ENCODE data around the gene NFIC. TPM values are rescaled to one million over a fixed set of nuclear protein-coding genes. Genes with fewer than 3 reads are reported as not detected.

The NFIC gene
- total and polyA plus RNA-seq, 2 donors from 2014 or later, result 20.3 to 173 TPM

DNA sequence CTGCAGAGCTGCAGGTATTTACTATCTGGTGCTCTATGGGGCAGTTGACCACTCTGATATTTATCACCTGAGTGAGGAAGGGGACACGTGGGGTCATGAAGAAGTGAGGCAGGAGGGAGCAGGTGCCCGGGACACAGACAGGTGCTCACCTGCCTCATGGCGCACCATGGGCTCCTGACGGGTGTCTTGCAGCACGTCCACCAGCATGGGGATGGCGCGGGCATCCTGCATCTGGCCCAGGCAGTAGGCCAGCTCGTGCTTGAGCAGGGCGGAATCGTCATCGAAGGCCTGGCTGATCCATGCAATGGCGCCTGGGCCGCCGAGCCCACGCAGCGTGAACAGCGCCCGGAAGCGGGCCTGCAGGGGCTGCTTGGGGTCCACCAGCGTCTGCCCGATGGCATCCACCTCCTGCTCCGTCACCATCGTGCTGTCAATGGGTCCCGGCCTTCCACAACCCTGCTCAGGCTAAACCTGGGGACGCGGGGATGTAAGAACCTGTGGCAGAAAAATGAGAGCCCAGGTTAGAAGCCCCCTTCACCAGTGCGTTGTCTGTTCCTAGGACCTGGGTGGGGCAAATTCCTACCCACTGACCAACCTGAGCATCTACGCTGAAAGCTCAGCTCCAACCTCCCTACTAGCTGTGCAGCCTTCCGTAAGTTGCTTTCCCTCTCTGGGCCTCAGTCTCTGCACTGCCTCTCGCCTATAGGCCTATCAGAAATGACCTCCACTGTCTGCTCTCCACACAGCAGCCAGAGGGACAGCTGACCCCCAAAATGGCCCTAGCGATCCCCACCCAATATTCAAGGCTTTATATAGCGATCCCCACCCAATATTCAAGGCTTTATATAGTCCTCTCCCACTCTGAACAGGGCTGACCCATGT is 130.2 kb downstream of the NFIC start:
- DNase-seq (no peak), FAIRE-seq (no peak)
- no peak overlapping the region for H3K27ac ChIP-seq (ENCODE audit: low read depth in 2 of 2, low read length in 2 of 2)
- H3K9me3 ChIP-seq (ENCODE audit: control insufficient read depth in 2 of 3, insufficient read depth in 1 of 3, low read length in 3 of 3), result no peaks in the 10 kb centered on the region
- no peak overlapping the region for H3K4me3 ChIP-seq (ENCODE audit: low read length in 3 of 3)
- peaks cover 0 to 15% (median 4%) of the 10 kb centered on the region in 3 donors for H3K4me1 ChIP-seq (ENCODE audit: control insufficient read depth in 2 of 3, insufficient read depth in 2 of 3, low read depth in 1 of 3, low read length in 3 of 3)
- no peak for TF ChIP-seq CTCF (IDR thresholded peaks at IDR 0.05; ENCODE audit: borderline replicate concordance, extremely low read depth, insufficient read depth)
- intact Hi-C loops (cut with DNase I), result no loop called here
- peaks cover 2 to 14% (median 3%) of the 10 kb centered on the region in 3 donors for H3K36me3 ChIP-seq (ENCODE audit: control insufficient read depth in 2 of 3, insufficient read depth in 3 of 3, low read length in 3 of 3)
- no peak overlapping the region for H3K9ac ChIP-seq (ENCODE audit: low read length in 3 of 3)
- no peaks in the 10 kb centered on the region for H3K27me3 ChIP-seq (ENCODE audit: control insufficient read depth, insufficient read depth, low read length)

- no peak for TF ChIP-seq CTCF (IDR thresholded peaks at IDR 0.05; ENCODE audit: borderline replicate concordance, extremely low read depth, insufficient read depth)
- Histone ChIP-seq H3K9ac (ENCODE audit: low read length in 3 of 3) (no peak overlapping the region), H3K4me3 (ENCODE audit: low read length in 3 of 3) (no peak overlapping the region), H3K4me1 (ENCODE audit: control insufficient read depth in 2 of 3, insufficient read depth in 2 of 3, low read depth in 1 of 3, low read length in 3 of 3) (peaks cover 0 to 15% (median 4%) of the 10 kb centered on the region in 3 donors), H3K36me3 (ENCODE audit: control insufficient read depth in 2 of 3, insufficient read depth in 3 of 3, low read length in 3 of 3) (peaks cover 2 to 10% (median 3%) of the 10 kb centered on the region in 3 donors), H3K9me3 (ENCODE audit: control insufficient read depth in 2 of 3, insufficient read depth in 1 of 3, low read length in 3 of 3) (no peaks in the 10 kb centered on the region), H3K27ac (ENCODE audit: low read depth in 2 of 2, low read length in 2 of 2) (no peak overlapping the region), H3K27me3 (ENCODE audit: control insufficient read depth, insufficient read depth, low read length) (no peaks in the 10 kb centered on the region)
- DNase-seq (no peak), FAIRE-seq (no peak)
- intact Hi-C loops (cut with DNase I), result no loop called here
Observed at GRCh38 chr19:3497757-3498520, 131.6 kb downstream of the NFIC start.

GRCh38 chr19:3499738-3500428 is 133.5 kb downstream of the NFIC start:
- FAIRE-seq (no peak), DNase-seq (no peak)
- peak overlapping the region; percentile 84 to 96 (median 94) for H3K4me3 ChIP-seq (ENCODE audit: low read length in 3 of 3)
- H3K27me3 ChIP-seq (ENCODE audit: control insufficient read depth, insufficient read depth, low read length), result no peaks in the 10 kb centered on the region
- intact Hi-C loops (cut with DNase I), result no loop called here
- no peak for TF ChIP-seq CTCF (IDR thresholded peaks at IDR 0.05; ENCODE audit: borderline replicate concordance, extremely low read depth, insufficient read depth)
- no peaks in the 10 kb centered on the region for H3K9me3 ChIP-seq (ENCODE audit: control insufficient read depth in 2 of 3, insufficient read depth in 1 of 3, low read length in 3 of 3)
- peak overlapping the region; percentile 66 to 92 (median 89) for H3K9ac ChIP-seq (ENCODE audit: low read length in 3 of 3)
- peaks cover 2 to 7% (median 3%) of the 10 kb centered on the region in 3 donors for H3K36me3 ChIP-seq (ENCODE audit: control insufficient read depth in 2 of 3, insufficient read depth in 3 of 3, low read length in 3 of 3)
- peaks cover 0 to 15% (median 4%) of the 10 kb centered on the region in 3 donors for H3K4me1 ChIP-seq (ENCODE audit: control insufficient read depth in 2 of 3, insufficient read depth in 2 of 3, low read depth in 1 of 3, low read length in 3 of 3)
- H3K27ac ChIP-seq (ENCODE audit: low read depth in 2 of 2, low read length in 2 of 2), result peak overlapping the region; percentile 88 to 99

Data from kidney (tissue), 14 donors.